Smooth muscle cell (in vitro differentiated cells): ENCODE results near the gene RHBDL1. TPM values are rescaled to one million over a fixed set of nuclear protein-coding genes. Genes with fewer than 3 reads are reported as not detected.

ENCODE experiments used
- DNase-seq: peaks from one replicate; lab custom pipeline; 2025; ENCODE audit not compliant: unreplicated experiment; lab: John Stamatoyannopoulos, UW
- H2AFZ ChIP-seq: fragments of 200-600 bp; sonication (generic); 2 replicates; pipeline ENCODE4 v1.6.0; 2016; ENCODE audit warnings: antibody characterized with exemption, low read depth, mild to moderate bottlenecking
- H3F3A ChIP-seq: fragments of 200-600 bp; sonication (generic); 2 replicates; pipeline ENCODE4 v1.6.0; 2017; ENCODE audit warnings: antibody characterized with exemption, low read depth
- H3K27ac ChIP-seq: fragments of 200-600 bp; sonication (generic); 2 replicates; pipeline ENCODE4 v1.5.1; 2016; ENCODE audit warnings: low read depth, mild to moderate bottlenecking
- H3K27me3 ChIP-seq: fragments of 200-600 bp; sonication (generic); 2 replicates; pipeline ENCODE4 v1.6.1; 2016; ENCODE audit warnings: low read depth, mild to moderate bottlenecking
- H3K36me3 ChIP-seq: fragments of 200-600 bp; sonication (generic); 2 replicates; pipeline ENCODE4 v1.5.1; 2016; ENCODE audit warnings: low read depth
- H3K4me1 ChIP-seq: fragments of 200-600 bp; sonication (generic); 2 replicates; pipeline ENCODE4 v1.5.1; 2016; ENCODE audit warnings: low read depth
- H3K4me2 ChIP-seq: fragments of 200-600 bp; sonication (generic); 2 replicates; pipeline ENCODE4 v1.6.0; 2016; ENCODE audit warnings: mild to moderate bottlenecking
- H3K4me3 ChIP-seq: fragments of 200-600 bp; sonication (generic); 2 replicates; pipeline ENCODE4 v1.5.1; 2016; ENCODE audit warnings: mild to moderate bottlenecking
- H3K79me2 ChIP-seq: fragments of 200-600 bp; sonication (generic); 2 replicates; pipeline ENCODE4 v1.6.0; 2016; ENCODE audit warnings: low read depth, mild to moderate bottlenecking
- H3K9ac ChIP-seq: fragments of 200-600 bp; sonication (generic); 2 replicates; pipeline ENCODE4 v1.6.0; 2016; ENCODE audit warnings: low read depth
- H3K9me3 ChIP-seq: fragments of 200-600 bp; sonication (generic); replicated peaks from 2 replicates; pipeline ENCODE4 v1.5.1; 2016; ENCODE audit warnings: low read depth
- H4K20me1 ChIP-seq: fragments of 200-600 bp; sonication (generic); 2 replicates; pipeline ENCODE4 v1.6.0; 2016; ENCODE audit warnings: low read depth
- CTCF ChIP-seq: fragments of 200-600 bp; sonication (generic); IDR thresholded peaks from 2 replicates; pipeline ENCODE4 v1.5.1; 2017; ENCODE audit warnings: borderline replicate concordance, mild to moderate bottlenecking, antibody characterized with exemption; ENCODE audit not compliant: insufficient read depth, poor library complexity, severe bottlenecking
- WGBS: methylation state at CpG from one replicate; pipeline ENCODE4 v1.1.7; 2016; ENCODE audit warnings: low lambda C conversion rate; 5-methylcytosine and 5-hydroxymethylcytosine counted together
- polyA plus RNA-seq: library from polyadenylated mRNA; unstranded; fragments of >200 nt; fragmentation: Nextera tagmentation; extraction: Ambion mirVana; gene quantifications from 2 replicates; pipeline ENCODE4 v1.2.1, GENCODE V29; 2016
- total RNA-seq: library from RNA; depleted of rRNA; stranded (reverse); fragments of >200 nt; gene quantifications from 2 replicates; pipeline ENCODE4 v1.2.3, GENCODE V29; 2014

Gene RHBDL1
- total and polyA plus RNA-seq, 2 experiments from 2014 or later = 2.7 to 3.7 TPM

GRCh38 chr16:723695-724094, 48.2 kb downstream of the RHBDL1 start:
- 94% methylated on average over 9 of the region's 9 CpGs for WGBS
- H3K9ac ChIP-seq = no peak overlapping the region

GRCh38 chr16:724188-725040, 48.9 kb downstream of the RHBDL1 start:
- Histone ChIP-seq H3K27ac (no peak overlapping the region), H3K36me3 (no peaks in the 10 kb centered on the region), H3K4me1 (peaks cover 15% of the 10 kb centered on the region), H2AFZ (no peak overlapping the region), H4K20me1 (peaks cover 10% of the 10 kb centered on the region), H3K79me2 (no peaks in the 10 kb centered on the region), H3F3A (peaks cover 4% of the 10 kb centered on the region), H3K9me3 (no peaks in the 10 kb centered on the region), H3K27me3 (no peaks in the 10 kb centered on the region), H3K9ac (no peak overlapping the region), H3K4me3 (no peak overlapping the region), H3K4me2 (no peak overlapping the region)
- DNase-seq = no peak
- WGBS = 92% methylated on average over 28 of the region's 29 CpGs
- TF ChIP-seq CTCF = no peak

More at GRCh38 chr16:723695-724094, 48.2 kb downstream of the RHBDL1 start:
- Histone ChIP-seq H3K36me3 (no peaks in the 10 kb centered on the region), H3K27me3 (no peaks in the 10 kb centered on the region), H4K20me1 (peaks cover 10% of the 10 kb centered on the region), H3K27ac (no peak overlapping the region), H3F3A (peaks cover 4% of the 10 kb centered on the region), H3K4me2 (no peak overlapping the region), H3K4me1 (peaks cover 15% of the 10 kb centered on the region), H3K4me3 (no peak overlapping the region), H3K9me3 (no peaks in the 10 kb centered on the region), H2AFZ (no peak overlapping the region), H3K79me2 (no peaks in the 10 kb centered on the region)
- no peak for DNase-seq
- no peak for TF ChIP-seq CTCF

GRCh38 chr16:725041-725376, 49.5 kb downstream of the RHBDL1 start:
- no peaks in the 10 kb centered on the region for H3K9me3 ChIP-seq
- peaks cover 12% of the 10 kb centered on the region for H3K4me1 ChIP-seq
- H4K20me1 ChIP-seq = peaks cover 10% of the 10 kb centered on the region
- no peaks in the 10 kb centered on the region for H3K27me3 ChIP-seq
- no peaks in the 10 kb centered on the region for H3K36me3 ChIP-seq
- H3K4me3 ChIP-seq = no peak overlapping the region
- no peak overlapping the region for H3K27ac ChIP-seq
- DNase-seq = no peak
- TF ChIP-seq CTCF = no peak
- 93% methylated on average over 7 of the region's 7 CpGs for WGBS
- no peaks in the 10 kb centered on the region for H3K79me2 ChIP-seq
- H3K9ac ChIP-seq = no peak overlapping the region
- peaks cover 4% of the 10 kb centered on the region for H3F3A ChIP-seq
- no peak overlapping the region for H2AFZ ChIP-seq
- H3K4me2 ChIP-seq = no peak overlapping the region
